Astrocyte (in vitro differentiated cells and primary cell): ENCODE measurements around the gene TEKT5. TPM values are rescaled to one million over a fixed set of nuclear protein-coding genes. Genes with fewer than 3 reads are reported as not detected.

Source experiments
- DNase-seq: peaks from one replicate; pipeline ENCODE4 v3.0.0-alpha.2; 2010; ENCODE audit warnings: low read depth
- FAIRE-seq: peaks from 2 replicates; lab custom pipeline; 2011; peaks lifted over from hg19 to GRCh38; lab: Jason Lieb, UNC
- H2AFZ ChIP-seq: 2 replicates; pipeline ENCODE4 v1.6.0; 2012; ENCODE audit warnings: low read depth, low read length, inconsistent platforms
- H3K27ac ChIP-seq: 2 replicates; pipeline ENCODE4 v1.5.1; 2011; ENCODE audit warnings: low read depth, low read length, inconsistent platforms
- H3K27me3 ChIP-seq: 2 replicates; pipeline ENCODE4 v1.6.0; 2011; ENCODE audit warnings: low read length, inconsistent platforms; ENCODE audit not compliant: insufficient read depth
- H3K36me3 ChIP-seq: 2 replicates; pipeline ENCODE4 v1.5.1; 2011; ENCODE audit warnings: low read length, inconsistent platforms; ENCODE audit not compliant: insufficient read depth
- H3K4me1 ChIP-seq: 2 replicates; pipeline ENCODE4 v1.5.1; 2011; ENCODE audit warnings: low read length, inconsistent platforms; ENCODE audit not compliant: insufficient read depth
- H3K4me2 ChIP-seq: 2 replicates; pipeline ENCODE4 v1.6.0; 2012; ENCODE audit warnings: low read length, inconsistent platforms
- H3K4me3 ChIP-seq: 2 replicates; pipeline ENCODE4 v1.5.1; 2011; ENCODE audit warnings: low read depth, mild to moderate bottlenecking, low read length, inconsistent platforms; ENCODE audit not compliant: insufficient read depth
- H3K79me2 ChIP-seq: 2 replicates; pipeline ENCODE4 v1.6.0; 2012; ENCODE audit warnings: mild to moderate bottlenecking, low read length, inconsistent platforms; ENCODE audit not compliant: insufficient read depth
- H3K9ac ChIP-seq: 2 replicates; pipeline ENCODE4 v1.6.0; 2012; ENCODE audit warnings: mild to moderate bottlenecking, low read length, inconsistent platforms
- H3K9me3 ChIP-seq: 2 replicates; pipeline ENCODE4 v1.5.1; 2012; ENCODE audit warnings: low read depth, mild to moderate bottlenecking, low read length, inconsistent platforms; ENCODE audit not compliant: insufficient read depth
- H4K20me1 ChIP-seq: 2 replicates; pipeline ENCODE4 v1.6.0; 2012; ENCODE audit warnings: low read length, inconsistent platforms; ENCODE audit not compliant: insufficient read depth
- H3K27ac Mint-ChIP-seq: one replicate; pipeline ENCODE4 v1.8.0; 2021; ENCODE audit warnings: mild to moderate bottlenecking, mixed read lengths; ENCODE audit not compliant: unreplicated experiment
- H3K27me3 Mint-ChIP-seq: one replicate; pipeline ENCODE4 v1.8.0; 2021; ENCODE audit warnings: low read depth, mixed read lengths; ENCODE audit not compliant: unreplicated experiment
- H3K36me3 Mint-ChIP-seq: one replicate; pipeline ENCODE4 v1.8.0; 2021; ENCODE audit warnings: low read depth, mixed read lengths; ENCODE audit not compliant: unreplicated experiment
- H3K4me1 Mint-ChIP-seq: one replicate; pipeline ENCODE4 v1.8.0; 2021; ENCODE audit warnings: low read depth, mixed read lengths; ENCODE audit not compliant: unreplicated experiment
- H3K4me3 Mint-ChIP-seq: one replicate; pipeline ENCODE4 v1.8.0; 2021; ENCODE audit warnings: mild to moderate bottlenecking, moderate library complexity, mixed read lengths; ENCODE audit not compliant: unreplicated experiment
- H3K9me3 Mint-ChIP-seq: one replicate; pipeline ENCODE4 v1.8.0; 2021; ENCODE audit warnings: mild to moderate bottlenecking, mixed read lengths; ENCODE audit not compliant: unreplicated experiment
- EZH2 ChIP-seq: IDR thresholded peaks from 2 replicates; pipeline ENCODE4 v1.6.1; 2012; ENCODE audit warnings: mild to moderate bottlenecking, low read length, inconsistent platforms; ENCODE audit not compliant: insufficient read depth
- total RNA-seq: library from RNA; stranded (reverse); gene quantifications from 2 replicates; pipeline ENCODE4 v1.2.1, GENCODE V29; 2021
- TF ChIP-seq, protein P1 (sequence below): IDR thresholded peaks from 2 replicates; pipeline ENCODE4 v1.5.1; 2011; ENCODE audit warnings: low read depth, mild to moderate bottlenecking, inconsistent platforms, low read length, moderate library complexity; ENCODE audit not compliant: insufficient read depth

Gene TEKT5
- total RNA-seq, 1 donor from 2014 or later = not detected

DNA sequence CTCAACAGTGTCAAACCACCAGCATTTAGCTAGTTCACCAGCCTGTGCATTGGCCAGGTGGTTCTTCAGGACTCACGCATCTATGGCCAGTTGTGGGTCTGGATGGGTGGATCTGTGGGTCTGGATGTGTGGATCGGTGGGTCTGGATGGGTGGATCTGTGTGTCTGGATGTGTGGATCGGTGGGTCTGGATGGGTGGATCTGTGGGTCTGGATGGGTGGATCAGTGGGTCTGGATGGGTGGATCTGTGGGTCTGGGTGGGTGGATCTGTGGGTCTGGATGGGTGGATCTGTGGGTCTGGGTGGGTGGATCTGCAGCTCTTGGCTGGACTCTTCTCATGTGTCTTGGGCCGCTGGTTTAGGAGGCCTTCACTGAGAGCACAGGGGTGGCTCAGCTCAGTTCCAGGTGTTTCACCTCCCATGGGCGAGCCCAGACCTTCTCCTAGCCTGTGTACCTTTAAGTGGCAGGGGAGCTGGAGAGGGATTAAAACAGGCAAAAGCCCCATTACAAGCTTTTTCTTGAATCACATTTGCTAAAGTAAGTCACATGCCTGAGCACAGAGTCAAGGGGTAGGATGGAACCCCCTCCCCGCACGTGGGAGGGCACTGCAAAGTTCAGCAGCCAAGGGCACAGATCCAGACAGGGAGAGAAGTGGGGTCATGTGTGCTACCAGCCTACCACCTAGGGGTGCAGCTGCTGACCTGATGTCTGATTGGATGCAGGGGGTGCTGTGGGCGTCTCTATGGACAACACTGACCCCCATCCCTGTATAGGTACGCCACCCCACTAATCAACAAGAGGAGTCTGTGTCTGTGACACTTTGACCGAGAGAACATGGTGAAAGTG, 45.5 kb upstream of the TEKT5 start:
- no peak for TF ChIP-seq EZH2
- TF ChIP-seq, protein P1, sequence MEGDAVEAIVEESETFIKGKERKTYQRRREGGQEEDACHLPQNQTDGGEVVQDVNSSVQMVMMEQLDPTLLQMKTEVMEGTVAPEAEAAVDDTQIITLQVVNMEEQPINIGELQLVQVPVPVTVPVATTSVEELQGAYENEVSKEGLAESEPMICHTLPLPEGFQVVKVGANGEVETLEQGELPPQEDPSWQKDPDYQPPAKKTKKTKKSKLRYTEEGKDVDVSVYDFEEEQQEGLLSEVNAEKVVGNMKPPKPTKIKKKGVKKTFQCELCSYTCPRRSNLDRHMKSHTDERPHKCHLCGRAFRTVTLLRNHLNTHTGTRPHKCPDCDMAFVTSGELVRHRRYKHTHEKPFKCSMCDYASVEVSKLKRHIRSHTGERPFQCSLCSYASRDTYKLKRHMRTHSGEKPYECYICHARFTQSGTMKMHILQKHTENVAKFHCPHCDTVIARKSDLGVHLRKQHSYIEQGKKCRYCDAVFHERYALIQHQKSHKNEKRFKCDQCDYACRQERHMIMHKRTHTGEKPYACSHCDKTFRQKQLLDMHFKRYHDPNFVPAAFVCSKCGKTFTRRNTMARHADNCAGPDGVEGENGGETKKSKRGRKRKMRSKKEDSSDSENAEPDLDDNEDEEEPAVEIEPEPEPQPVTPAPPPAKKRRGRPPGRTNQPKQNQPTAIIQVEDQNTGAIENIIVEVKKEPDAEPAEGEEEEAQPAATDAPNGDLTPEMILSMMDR = no peak
- FAIRE-seq = no peak
- no peaks in the 10 kb centered on the region for H3K27me3 Mint-ChIP-seq
- no peak overlapping the region for H3K4me3 Mint-ChIP-seq
- no peak for DNase-seq
- H3K27me3 ChIP-seq = no peaks in the 10 kb centered on the region
- no peak overlapping the region for H3K4me3 ChIP-seq
- H3K4me1 ChIP-seq = peaks cover 19% of the 10 kb centered on the region
- H2AFZ ChIP-seq = no peak overlapping the region
- H4K20me1 ChIP-seq = no peaks in the 10 kb centered on the region
- H3K9me3 Mint-ChIP-seq = no peaks in the 10 kb centered on the region
- no peaks in the 10 kb centered on the region for H3K9me3 ChIP-seq
- H3K4me1 Mint-ChIP-seq = peaks cover 10% of the 10 kb centered on the region
- no peaks in the 10 kb centered on the region for H3K36me3 Mint-ChIP-seq
- H3K4me2 ChIP-seq = no peak overlapping the region
- H3K27ac Mint-ChIP-seq = no peak overlapping the region
- no peaks in the 10 kb centered on the region for H3K36me3 ChIP-seq
- H3K9ac ChIP-seq = no peak overlapping the region
- H3K27ac ChIP-seq = no peak overlapping the region
- no peaks in the 10 kb centered on the region for H3K79me2 ChIP-seq

DNA sequence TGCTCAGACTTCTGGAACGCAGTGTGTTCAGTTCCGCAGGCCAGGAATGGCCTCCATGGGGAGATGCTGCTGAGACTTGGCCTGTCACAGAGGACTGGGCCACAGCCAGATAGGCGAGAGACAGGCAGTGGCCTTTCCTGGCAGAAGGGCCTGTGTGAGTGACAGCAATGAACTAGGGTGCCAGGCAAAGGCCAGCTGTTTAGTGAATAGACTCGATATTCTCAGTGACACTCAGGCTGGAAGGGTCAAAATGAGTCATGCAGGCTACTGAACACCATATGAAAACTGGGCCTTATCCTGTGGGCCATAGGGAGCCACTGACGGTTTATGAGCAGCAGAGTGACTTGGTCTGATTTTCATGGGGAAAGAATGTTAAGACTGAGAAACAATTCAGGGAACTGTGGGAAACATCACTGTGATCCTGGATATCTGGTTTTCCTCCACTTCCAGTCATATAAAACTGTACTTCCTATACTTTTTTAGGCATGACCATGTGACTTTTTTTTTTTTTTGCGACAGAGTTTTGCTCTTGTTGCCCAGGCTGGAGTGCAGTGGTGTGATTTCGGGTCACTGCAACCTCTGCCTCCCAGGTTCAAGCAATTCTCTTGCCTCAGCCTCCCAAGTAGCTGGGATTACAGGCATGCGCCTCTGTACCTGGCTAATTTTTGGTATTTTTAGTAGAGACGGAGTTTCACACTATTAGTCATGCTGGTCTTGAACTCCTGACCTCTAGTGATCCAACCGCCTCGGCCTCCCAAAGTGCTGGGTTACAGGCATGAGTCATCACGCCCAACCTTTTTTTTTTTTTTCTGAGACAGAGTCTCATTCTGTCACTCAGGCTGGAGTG, 43.7 kb upstream of the TEKT5 start:
- H2AFZ ChIP-seq = peak overlapping the region; percentile 0
- peaks cover 12% of the 10 kb centered on the region for H3K4me1 ChIP-seq
- H3K4me3 Mint-ChIP-seq = no peak overlapping the region
- no peaks in the 10 kb centered on the region for H3K9me3 Mint-ChIP-seq
- H3K4me1 Mint-ChIP-seq = peaks cover 9% of the 10 kb centered on the region
- H3K27ac ChIP-seq = peak overlapping the region; percentile 50
- H4K20me1 ChIP-seq = no peaks in the 10 kb centered on the region
- peak overlapping the region; percentile 20 for H3K27ac Mint-ChIP-seq
- peak; percentile 58 for DNase-seq
- H3K27me3 Mint-ChIP-seq = no peaks in the 10 kb centered on the region
- FAIRE-seq = no peak
- H3K9me3 ChIP-seq = no peaks in the 10 kb centered on the region
- peak overlapping the region; percentile 26 for H3K4me2 ChIP-seq
- no peak overlapping the region for H3K4me3 ChIP-seq
- no peaks in the 10 kb centered on the region for H3K27me3 ChIP-seq
- no peaks in the 10 kb centered on the region for H3K36me3 Mint-ChIP-seq
- no peak for TF ChIP-seq EZH2
- TF ChIP-seq, protein P1 = no peak
- H3K9ac ChIP-seq = peak overlapping the region; percentile 38
- no peaks in the 10 kb centered on the region for H3K36me3 ChIP-seq
- H3K79me2 ChIP-seq = no peaks in the 10 kb centered on the region
